DMS 273 treated with DMSO at 0.1 percent for 48 hours (cell line): Measurements from ENCODE around the gene PPA1.
"Not testable (repeated sequence)": the region's sequence is repeated elsewhere in the genome, so short reads cannot be mapped to it uniquely, and the experiment has no call there.

Experiments used
- DNase-seq: peaks from one replicate; lab custom pipeline; 2025; lab: John Stamatoyannopoulos, UW

PPA1 gene

DNA sequence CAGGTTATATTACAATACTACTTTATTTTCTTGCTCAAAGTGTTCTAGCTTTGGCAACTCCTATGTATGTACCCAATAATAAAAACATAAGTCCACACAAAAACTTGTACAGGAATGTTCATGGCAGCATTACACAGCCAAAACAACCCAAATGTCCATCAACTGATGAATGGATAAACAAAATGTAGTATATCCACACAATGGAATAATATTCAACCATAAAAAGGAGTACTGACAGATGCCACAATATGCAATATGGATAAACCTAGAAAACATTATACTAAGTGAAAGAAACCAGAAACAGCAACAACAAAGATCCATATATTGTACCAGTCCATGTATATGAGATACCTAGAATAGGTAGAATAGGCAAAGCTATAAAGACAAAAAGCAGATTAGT lies 21.0 kb downstream of the PPA1 start:
- DNase-seq = no peak

DNA sequence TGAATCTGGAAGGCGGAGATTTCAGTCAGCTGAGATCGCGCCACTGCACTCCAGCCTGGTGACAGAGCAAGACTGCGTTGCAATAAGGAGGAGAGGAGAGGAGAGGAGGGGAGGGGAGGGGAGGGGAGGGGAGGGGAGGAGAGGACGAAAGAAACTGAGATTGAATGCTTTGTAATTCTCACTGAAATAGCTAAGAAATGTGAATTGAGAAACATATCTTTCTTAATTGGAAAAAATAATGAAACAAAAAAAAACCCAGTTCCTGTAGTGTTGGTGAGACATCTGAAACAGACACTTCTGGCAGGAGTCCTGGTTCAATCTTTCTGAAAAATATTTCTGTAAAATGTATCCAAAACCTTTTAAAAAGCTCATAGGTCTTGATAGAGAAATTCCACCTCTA lies 26.5 kb downstream of the PPA1 start:
- DNase-seq = no peak

DNA sequence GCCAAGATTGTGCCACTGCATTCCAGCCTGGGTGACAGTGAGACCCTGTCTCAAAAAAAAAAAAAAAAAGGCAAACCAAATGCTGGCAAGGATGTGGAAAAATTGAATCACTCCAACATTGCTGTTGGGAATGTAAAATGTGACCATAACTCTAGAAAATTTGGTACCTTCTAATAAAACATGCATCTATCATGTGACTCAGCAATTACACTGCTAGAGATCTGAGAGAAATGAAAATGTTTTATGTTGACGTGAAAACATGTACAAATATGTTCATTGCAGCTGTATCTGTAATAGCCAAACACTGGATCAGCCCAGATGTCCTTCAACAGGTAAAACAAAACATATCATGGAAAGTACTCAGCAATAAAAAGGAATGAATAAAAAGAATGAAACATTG lies 32.1 kb downstream of the PPA1 start:
- no peak for DNase-seq

DNA sequence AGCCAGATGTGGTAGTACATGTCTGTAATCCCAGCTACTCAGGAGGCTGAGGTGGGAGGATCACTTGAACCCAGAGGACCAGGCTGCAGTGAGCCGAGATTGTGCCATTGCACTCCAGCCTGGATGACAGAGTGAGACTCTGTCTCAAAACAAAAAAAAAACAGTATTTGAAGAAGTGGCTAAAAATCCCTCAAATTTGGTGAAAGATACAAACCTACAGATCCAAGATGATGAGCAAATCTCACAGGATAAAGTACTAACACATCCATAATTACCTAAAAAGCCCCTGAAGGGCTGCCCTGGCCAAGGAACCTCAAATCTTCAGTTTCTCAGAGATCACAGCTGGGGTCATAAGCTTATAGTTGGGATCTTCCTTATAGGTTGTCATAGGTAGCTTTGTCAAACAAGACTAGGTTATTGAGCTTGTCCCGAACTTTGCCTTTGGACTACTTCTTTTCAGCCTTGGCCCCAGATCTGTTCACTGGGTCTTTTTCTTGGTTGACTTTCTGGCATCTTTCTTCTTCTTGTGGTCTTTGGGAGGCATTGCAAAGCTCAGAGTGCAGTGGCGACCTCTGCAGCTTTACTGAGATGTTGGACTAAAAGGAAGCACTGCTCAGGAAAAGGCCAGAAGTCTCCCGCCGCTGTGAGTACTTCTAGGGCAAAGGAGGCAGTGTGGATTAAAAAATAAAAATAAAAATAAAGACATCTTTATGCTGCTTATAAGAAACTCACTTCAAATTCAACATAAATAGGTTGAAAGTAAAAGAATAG lies 34.3 kb downstream of the PPA1 start:
- no peak for DNase-seq

DNA sequence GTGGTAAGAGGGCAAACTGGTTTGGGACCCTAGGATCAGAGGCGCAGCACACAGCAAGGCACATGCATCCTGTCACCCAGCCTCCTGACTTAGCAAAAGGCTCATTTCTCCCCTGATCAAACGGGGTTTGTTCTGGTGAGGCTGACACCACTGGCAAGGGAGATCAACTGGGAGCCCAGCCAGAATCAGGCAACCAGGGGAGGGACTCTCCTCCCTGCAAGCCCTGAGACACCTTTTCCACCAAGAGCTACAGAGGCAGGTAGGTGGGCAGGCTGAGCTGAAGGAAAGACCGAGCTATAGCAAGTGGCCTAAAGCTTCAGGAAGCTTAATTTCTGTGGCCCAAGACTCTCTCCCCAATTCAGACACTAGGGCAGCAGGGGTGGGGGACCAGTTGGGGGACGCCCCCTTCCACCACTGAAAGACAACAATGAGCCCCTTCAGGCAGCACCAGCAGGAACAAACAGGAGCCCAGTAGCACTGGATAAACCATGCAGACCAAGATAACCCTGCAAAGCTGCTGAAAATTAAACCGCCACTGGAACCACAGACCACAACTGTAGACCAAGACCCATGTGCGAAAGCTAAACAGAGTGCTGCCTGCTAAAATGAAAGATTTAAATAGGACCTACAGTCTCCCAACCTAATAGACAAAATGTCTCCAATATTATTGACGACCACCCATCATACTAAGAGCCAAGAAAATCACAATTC lies 35.8 kb downstream of the PPA1 start:
- no peak for DNase-seq

DNA sequence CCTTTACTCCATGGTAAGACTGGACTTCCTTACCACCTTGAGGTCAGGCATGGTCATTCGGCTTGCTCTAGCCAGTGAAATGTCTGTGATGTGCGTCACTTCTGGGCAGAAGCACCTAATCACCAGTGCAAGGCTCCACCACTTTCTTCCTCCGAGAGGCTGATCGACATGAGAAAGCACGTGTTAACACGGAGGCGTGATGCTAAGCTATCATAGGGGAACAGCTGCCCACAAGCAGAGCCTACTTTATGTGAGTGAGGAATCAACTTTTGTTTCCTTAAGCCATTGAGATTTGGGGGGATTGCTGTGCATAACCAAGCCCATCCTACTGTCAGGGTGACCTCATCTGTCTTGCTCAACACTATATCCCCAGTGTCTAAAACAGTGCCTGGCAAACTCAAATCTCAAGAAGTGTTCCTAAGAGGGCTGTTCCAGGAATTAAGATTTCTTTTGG lies 39.8 kb downstream of the PPA1 start:
- no peak for DNase-seq

DNA sequence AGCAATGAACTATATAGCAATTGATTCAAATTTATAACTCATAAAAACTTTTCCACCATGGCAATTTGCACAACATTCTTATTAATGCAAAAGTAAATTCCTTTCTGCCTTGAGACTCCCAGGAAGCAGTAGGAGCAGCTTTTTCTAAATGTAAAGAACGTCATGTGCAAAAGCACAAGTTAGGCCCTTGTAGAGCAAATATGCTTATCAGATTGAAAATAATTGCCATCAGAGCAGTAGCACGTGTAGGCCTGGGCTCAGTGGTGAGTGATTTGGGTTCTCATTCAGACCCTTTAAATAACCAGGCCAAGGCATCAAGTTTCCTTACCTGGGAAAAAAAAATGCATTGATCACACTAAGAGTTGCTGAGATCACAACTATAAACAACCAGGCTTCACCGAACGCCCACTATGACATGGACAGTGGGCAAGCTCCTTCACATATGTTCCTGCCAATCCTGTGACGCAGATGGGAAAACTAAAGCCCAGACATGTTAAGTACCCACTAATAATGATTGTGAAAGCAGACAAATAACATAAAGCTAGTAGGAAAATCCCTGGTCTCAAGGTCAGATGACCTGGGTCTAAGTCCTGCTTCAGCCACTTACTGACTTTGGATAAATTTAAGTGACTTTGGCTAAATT lies 40.8 kb downstream of the PPA1 start:
- DNase-seq = no peak

DNA sequence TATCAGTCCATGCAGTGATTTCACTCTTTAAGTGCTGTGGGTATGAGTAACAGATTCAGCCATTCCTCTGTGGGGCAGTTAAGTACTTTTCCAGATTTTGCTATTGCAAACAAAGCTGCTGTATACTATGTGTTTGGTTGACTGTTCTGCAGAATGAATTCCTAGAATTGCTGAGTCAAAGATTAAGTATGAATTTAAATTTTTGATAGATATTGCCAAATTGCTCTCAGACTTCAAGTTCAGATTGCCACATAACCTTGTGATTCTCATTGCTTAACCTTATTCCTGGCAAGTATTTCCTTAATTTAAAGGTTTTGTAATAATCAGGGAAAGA lies 41.3 kb downstream of the PPA1 start:
- DNase-seq = no peak

DNA sequence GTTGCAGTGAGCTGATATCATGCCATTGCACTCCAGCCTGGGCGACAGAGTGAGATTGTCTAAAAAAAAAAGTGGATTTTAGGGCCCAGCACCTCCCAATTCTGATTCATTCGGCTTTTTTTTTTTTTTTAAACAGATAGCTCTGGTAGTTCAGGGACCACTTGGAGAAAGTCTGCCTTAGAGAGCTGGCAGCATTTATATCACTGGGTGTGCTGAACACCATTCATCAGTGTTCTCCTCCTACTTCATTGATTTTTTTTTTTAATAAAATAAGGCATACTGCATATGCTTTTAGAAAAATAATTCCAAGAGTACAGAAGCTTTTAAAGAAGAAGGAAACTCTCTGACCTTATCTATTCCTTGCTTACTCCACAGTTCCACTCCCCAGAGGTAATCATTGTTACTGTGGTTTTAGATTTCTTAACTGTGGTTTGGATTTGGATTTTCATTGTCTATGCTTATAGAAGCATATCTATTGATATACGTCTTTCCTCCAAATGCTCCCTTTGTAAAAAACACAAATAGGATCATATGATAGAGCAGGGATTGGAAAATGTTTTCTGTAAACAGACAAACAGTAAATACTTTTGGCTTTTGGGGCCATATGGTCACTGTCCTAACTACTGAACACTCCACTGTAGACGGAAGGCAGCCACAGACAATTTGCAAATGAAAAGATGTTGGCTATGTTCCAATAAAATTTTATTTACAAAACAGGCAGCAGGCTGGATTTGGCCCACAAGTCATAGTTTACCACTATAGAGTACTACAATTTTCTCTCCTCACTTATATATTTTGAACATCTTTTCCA lies 41.9 kb downstream of the PPA1 start:
- DNase-seq = no peak

DNA sequence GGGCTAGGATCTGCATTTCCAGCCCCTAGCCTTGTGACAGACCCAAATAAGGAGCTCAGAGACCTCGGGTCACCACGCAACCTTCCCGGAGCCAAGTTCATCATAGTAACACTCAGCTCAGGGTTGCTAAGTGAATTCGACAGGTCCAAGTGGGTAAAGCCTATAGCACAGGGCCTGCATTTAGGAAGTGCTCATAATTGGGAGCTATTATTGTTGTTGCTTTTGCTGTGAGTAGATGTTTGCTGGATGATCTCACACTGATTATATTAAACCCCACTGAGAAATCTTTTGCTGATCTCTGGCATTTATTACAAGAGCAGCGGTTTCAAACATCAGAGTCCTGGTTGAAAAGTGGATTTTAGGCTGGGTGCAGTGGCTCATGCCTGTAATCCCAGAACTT lies 42.6 kb downstream of the PPA1 start:
- no peak for DNase-seq

DNA sequence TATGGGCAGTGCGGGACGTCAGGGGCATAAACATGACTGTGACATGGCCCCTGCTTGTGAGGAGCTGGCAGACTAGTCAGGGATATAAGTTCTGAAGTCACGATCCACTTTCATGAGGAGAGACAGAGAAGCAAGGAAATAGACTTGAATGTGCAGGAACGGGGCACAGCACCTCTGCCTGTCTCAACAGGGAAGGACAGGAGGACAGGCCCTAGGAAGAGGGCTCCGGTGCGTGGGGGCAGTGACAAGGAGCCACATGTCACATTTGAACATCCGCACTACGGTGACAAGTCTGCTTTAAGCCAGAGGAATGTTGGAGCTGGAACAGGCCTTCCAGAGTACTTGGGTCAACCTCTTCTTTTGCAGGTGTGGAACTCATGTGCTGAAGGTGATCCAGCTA lies 43.1 kb downstream of the PPA1 start:
- DNase-seq = no peak

DNA sequence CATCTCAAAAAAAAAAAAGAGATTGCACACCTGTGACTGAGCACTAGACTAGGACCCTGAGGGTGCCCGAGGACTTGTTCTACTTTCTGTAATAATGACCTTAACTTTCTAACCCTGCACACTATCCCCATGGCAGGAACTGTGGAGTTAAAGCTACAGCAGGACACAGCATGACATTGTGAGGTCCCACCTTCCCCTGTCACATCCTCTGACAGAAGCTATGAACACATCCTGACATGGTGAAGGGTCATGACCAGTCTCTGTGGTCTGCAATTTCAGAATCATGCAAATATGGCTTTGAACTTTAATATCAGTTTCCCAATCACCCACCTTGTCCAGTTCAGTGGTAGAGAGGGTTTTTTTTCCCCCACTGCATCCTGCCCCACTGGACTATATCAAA lies 44.5 kb downstream of the PPA1 start:
- DNase-seq = no peak

DNA sequence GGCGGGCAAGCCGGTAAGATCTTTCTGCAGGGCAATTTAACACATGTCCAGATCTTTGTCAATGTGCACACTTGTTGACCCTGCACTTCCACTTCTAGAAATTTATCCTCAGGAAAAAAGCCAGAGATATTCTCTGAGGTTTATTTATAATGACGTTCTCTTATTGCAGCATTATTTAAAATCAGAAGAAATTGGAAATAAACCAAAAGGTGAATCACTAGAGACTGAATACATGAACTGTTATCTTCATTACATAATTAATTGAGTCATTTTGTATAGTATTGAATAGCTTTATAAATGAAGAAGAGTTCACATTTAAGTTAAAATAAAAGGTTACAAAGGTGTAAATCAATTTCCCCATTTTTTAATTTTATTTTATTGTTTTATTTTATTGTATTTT lies 46.7 kb downstream of the PPA1 start:
- DNase-seq = no peak

DNA sequence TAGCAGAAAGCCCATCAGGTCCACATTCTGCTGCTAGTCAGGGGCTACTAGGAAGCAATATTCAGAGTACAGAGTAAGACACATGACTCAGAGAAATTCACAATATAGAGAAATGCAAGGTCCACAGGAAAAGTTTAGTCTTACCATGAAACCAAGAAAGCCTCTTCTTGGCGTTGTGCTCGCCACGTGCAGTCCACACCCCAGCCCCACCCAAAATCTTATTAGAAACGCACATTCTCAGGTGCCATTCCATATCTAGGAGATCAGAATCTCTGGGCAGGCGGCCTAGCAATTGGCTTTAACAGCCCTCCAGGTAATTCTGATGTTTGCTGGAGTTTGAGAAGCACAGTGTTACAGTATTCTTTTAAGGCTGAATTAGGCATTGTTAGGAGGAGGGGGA lies 47.1 kb downstream of the PPA1 start:
- DNase-seq = no peak

DNA sequence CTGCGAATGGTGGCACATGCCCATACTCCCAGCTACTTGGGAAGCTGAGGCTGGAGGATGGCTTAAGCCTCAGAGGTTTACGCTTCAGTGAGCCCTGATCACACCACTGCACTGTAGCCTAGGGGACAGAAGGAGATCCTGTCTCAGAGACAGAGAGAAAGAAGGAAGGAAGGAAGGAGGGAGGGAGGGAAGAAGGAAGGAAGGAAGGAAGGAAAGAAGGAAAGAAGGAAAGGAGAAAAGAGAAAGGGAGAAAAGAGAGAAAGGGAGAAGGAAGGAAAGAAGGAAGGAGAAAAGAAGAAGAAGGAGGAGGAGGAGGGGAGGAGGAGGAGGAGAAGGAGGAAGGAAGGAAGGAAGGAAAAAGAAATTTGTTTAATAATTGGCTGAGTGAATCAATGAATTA lies 49.9 kb downstream of the PPA1 start:
- DNase-seq = no peak

DNA sequence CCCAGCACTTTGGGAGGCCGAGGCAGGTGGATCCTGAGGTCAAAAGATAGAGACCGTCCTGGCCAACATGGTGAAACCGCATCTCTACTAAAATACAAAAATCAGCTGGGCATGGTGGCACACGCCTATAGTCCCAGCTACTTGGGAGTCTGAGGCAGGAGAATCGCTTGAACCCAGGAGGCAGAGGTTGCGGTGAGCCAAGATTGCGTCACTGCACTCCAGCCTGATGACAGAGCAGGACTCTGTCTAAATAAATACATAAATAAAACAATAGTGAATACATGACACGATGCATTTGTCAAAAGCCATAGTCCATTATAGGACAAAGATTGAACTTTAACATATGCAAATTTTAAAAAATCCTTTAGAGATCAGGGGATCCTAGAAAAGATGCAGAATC lies 54.0 kb downstream of the PPA1 start:
- not testable (repeated sequence) for DNase-seq

DNA sequence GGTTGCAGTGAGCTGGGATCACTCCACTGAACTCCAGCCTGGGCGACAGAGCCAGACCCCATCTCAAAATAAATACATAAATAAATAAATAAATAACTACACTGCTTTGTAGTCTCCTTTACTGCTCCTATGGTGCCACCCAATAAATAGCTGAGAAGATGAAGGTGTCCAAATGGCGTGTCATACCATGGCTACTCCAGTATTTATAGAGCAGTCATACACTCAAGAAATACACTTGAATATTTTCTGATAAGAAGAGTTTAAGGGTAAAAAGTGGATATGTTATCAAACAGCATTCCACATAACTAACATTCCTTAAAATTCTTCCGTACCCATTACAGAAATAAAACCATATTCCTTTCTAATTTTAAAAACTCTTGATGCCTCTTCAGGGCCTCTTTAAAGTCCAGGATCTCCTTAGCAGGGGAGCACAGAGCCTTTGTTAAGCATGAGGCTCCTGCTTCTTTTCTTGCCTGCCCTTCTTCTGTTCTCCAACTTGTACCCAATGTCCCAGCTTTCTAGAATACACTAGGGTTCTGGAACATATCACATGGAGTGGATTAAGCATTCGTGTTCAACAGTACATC lies 55.0 kb downstream of the PPA1 start:
- no peak for DNase-seq

DNA sequence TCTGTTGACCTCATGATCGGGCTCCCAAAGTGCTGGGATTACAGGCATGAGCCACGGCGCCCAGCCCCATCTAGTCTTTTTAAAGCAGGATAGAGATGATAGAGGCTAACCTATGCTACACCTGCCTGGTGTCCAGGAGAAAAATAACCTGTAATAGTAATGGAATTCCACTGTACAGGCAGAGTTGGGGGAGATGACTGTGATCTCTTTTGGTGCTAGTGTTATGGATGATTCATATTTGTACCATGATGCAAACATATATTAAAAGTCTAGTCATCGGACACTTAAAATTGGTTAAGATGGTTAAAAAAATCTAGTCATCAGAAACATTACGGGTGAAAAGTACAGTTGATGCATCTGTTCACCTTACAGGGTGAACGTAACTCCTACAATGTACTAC lies 56.8 kb downstream of the PPA1 start:
- DNase-seq = no peak

DNA sequence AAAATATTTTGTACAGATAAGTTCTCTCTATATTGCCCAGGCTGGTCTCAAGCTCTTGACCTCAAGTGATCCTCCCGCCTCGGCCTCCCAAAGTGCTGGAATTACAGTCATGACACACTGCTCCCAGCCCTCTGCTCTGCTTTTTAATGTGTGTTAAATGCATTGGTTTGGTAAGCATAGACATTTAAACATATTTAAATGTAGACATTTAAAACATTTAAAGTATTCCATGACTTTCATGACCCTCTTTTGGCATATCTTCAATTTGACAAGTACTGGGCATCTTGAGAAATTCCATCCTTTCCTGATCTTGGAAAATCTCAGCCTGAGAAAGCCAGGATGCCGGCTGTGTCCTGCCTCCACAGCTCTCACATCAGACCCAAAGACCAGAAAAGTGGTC lies 57.7 kb downstream of the PPA1 start:
- DNase-seq = no peak

DNA sequence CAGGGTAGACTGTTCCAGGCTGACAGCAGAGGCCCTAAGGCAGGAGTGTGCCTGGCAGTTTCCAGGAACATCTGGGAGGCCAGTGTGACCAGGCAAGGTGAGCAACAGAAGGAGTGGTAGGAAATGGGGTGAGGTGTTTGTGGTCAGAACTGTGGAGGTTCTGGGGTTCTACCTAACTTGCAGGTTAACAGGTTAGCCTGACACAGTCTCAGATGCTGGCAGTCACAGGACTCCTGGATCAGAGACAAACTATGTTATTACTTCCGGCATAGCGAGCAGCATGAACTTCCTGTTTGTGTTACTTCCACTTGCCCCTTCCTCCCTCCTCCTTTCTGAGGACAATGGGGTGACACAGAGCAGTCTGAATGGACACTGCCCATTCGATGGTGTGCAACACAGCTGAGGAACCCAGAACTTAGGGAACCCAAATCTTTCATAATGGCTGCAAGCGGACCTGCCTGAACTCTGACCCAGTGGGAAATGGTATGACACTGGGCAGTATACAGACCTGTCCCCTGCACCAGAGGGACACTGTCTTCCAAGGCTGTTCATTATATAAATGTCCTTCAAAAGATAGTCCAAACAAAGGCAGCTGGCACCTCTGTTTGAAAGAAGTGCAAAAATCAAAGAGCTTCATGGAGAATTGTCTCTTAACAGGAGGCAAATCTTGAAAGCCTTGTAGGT lies 59.0 kb downstream of the PPA1 start:
- no peak for DNase-seq

DNA sequence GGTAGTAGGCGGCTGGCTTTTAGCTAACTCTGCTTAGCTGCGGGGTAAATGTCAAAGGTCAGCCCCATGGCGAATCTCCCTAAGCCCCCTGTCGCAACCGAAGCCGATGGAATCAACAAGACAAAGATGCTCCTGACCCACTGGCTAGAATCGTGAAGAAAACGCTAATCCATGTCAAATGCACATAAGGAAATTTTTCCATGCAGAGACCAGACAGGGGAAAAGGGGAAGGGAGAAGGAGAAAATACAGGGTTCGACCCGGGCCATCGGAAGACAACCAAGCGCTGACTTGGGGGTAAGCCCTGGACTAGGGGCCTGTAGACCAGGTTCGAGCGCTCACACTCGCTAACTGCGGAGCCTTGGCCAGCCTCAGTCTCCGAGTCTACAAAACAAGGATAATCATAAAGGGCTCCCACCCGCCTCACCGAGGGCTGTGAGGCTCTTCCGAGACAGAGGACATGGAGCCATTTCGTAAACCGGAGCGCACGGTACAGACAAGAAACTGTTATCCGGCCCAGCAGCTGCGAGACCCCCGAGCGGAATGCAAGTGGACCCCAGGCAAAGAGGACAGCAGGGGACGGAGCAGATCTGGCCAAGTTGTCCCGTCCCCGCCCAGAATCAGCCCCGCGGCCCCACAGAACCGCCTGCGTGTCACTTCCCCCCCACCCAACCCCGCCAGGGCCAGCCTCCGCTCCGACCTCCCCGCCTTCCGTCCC lies 63.4 kb downstream of the PPA1 start:
- no peak for DNase-seq
